Loucy (cell line): ENCODE data around the gene KANSL1.

Experiments used
- H2AFZ ChIP-seq: fragments of 200-600 bp; sonication (generic); 2 replicates; pipeline ENCODE4 v1.6.0; 2016; ENCODE audit warnings: antibody characterized with exemption, mild to moderate bottlenecking, low read length, moderate library complexity
- H3F3A ChIP-seq: fragments of 200-600 bp; 2 replicates; pipeline ENCODE4 v1.6.0; 2016; ENCODE audit warnings: antibody characterized with exemption, low read depth, mild to moderate bottlenecking
- H3K27me3 ChIP-seq: fragments of 200-600 bp; sonication (generic); 2 replicates; pipeline ENCODE4 v1.6.1; 2014; ENCODE audit warnings: low read length, mild to moderate bottlenecking; ENCODE audit not compliant: insufficient read depth, poor library complexity, severe bottlenecking
- H3K36me3 ChIP-seq: fragments of 200-600 bp; sonication (generic); 2 replicates; pipeline ENCODE4 v1.6.1; 2016; ENCODE audit warnings: low read length; ENCODE audit not compliant: insufficient read depth
- H3K4me1 ChIP-seq: fragments of 200-600 bp; sonication (generic); 2 replicates; pipeline ENCODE4 v1.5.1; 2014; ENCODE audit warnings: low read length, mild to moderate bottlenecking; ENCODE audit not compliant: insufficient read depth, poor library complexity, severe bottlenecking
- H3K4me2 ChIP-seq: fragments of 200-600 bp; sonication (generic); 2 replicates; pipeline ENCODE4 v1.6.0; 2014; ENCODE audit warnings: antibody characterized with exemption, low read length, low read depth, mild to moderate bottlenecking; ENCODE audit not compliant: poor library complexity, severe bottlenecking
- H3K4me3 ChIP-seq: fragments of 200-600 bp; sonication (generic); 2 replicates; pipeline ENCODE4 v1.5.1; 2014; ENCODE audit warnings: low read length, mild to moderate bottlenecking, mixed read lengths; ENCODE audit not compliant: poor library complexity, severe bottlenecking
- H3K79me2 ChIP-seq: fragments of 200-600 bp; sonication (generic); 2 replicates; pipeline ENCODE4 v1.6.1; 2014; ENCODE audit warnings: low read length; ENCODE audit not compliant: insufficient read depth
- H3K9ac ChIP-seq: fragments of 200-600 bp; sonication (generic); 2 replicates; pipeline ENCODE4 v1.6.0; 2014; ENCODE audit warnings: mild to moderate bottlenecking, low read depth, low read length, moderate library complexity; ENCODE audit not compliant: poor library complexity, severe bottlenecking
- H3K9me2 ChIP-seq: fragments of 200-600 bp; sonication (generic); replicated peaks from 2 replicates; pipeline ENCODE4 v1.6.1; 2016; ENCODE audit warnings: low read depth, low read length, mixed read lengths
- H3K9me3 ChIP-seq: fragments of 200-600 bp; sonication (generic); 2 replicates; pipeline ENCODE4 v1.6.1; 2014; ENCODE audit warnings: mild to moderate bottlenecking, antibody characterized with exemption, low read length, low read depth; ENCODE audit not compliant: insufficient read depth
- H4K20me1 ChIP-seq: fragments of 200-600 bp; sonication (generic); 2 replicates; pipeline ENCODE4 v1.6.0; 2014; ENCODE audit warnings: antibody characterized with exemption, low read length, mild to moderate bottlenecking; ENCODE audit not compliant: insufficient read depth, poor library complexity, severe bottlenecking
- EZH2phosphoT487 ChIP-seq: fragments of 200-600 bp; IDR thresholded peaks from 2 replicates; pipeline ENCODE4 v1.6.1; 2018; ENCODE audit warnings: antibody characterized with exemption, mild to moderate bottlenecking, moderate library complexity, borderline replicate concordance
- TF ChIP-seq, protein P1 (sequence below): fragments of 200-600 bp; sonication (generic); conservative IDR thresholded peaks from 2 replicates; pipeline ENCODE4 v1.5.1; 2014; ENCODE audit warnings: mild to moderate bottlenecking, antibody characterized with exemption, low read length

The KANSL1 gene

DNA sequence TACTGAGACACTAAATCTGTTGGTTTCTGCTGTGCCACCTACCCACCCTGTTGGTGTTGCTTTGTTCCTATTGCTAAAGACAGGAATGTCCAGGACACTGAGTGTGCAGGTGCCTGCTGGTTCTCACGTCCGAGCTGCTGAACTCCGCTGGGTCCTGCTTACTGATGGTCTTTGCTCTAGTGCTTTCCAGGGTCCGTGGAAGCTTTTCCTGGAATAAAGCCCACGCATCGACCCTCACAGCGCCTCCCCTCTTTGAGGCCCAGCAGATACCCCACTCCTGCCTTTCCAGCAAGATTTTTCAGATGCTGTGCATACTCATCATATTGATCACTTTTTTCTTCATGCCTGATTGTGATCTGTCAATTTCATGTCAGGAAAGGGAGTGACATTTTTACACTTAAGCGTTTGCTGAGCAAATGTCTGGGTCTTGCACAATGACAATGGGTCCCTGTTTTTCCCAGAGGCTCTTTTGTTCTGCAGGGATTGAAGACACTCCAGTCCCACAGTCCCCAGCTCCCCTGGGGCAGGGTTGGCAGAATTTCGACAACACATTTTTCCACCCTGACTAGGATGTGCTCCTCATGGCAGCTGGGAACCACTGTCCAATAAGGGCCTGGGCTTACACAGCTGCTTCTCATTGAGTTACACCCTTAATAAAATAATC lies 179.6 kb downstream of the KANSL1 start:
- H3F3A ChIP-seq, result no peaks in the 10 kb centered on the region
- H3K27me3 ChIP-seq, result no peaks in the 10 kb centered on the region
- H3K4me2 ChIP-seq, result no peak overlapping the region
- H3K79me2 ChIP-seq, result no peaks in the 10 kb centered on the region
- H3K9ac ChIP-seq, result no peak overlapping the region
- H4K20me1 ChIP-seq, result no peaks in the 10 kb centered on the region
- no peak for TF ChIP-seq EZH2phosphoT487
- TF ChIP-seq, protein P1, sequence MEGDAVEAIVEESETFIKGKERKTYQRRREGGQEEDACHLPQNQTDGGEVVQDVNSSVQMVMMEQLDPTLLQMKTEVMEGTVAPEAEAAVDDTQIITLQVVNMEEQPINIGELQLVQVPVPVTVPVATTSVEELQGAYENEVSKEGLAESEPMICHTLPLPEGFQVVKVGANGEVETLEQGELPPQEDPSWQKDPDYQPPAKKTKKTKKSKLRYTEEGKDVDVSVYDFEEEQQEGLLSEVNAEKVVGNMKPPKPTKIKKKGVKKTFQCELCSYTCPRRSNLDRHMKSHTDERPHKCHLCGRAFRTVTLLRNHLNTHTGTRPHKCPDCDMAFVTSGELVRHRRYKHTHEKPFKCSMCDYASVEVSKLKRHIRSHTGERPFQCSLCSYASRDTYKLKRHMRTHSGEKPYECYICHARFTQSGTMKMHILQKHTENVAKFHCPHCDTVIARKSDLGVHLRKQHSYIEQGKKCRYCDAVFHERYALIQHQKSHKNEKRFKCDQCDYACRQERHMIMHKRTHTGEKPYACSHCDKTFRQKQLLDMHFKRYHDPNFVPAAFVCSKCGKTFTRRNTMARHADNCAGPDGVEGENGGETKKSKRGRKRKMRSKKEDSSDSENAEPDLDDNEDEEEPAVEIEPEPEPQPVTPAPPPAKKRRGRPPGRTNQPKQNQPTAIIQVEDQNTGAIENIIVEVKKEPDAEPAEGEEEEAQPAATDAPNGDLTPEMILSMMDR, result no peak
- H3K36me3 ChIP-seq, result no peaks in the 10 kb centered on the region
- no peak overlapping the region for H3K4me3 ChIP-seq
- H2AFZ ChIP-seq, result no peak overlapping the region
- no peaks in the 10 kb centered on the region for H3K4me1 ChIP-seq
- H3K9me3 ChIP-seq, result no peaks in the 10 kb centered on the region
- no peaks in the 10 kb centered on the region for H3K9me2 ChIP-seq

DNA sequence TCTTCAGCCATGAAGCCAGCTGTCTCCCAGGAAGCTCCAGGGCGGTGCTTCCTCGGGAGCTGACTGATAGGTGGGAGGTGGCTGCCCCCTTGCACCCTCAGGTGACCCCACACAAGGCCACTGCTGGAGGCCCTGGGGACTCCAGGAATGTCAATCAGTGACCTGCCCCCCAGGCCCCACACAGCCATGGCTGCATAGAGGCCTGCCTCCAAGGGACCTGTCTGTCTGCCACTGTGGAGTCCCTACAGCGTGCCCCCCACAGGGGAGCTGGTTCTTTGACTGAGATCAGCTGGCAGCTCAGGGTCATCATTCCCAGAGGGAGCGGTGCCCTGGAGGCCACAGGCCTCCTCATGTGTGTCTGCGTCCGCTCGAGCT lies 180.1 kb downstream of the KANSL1 start:
- Histone ChIP-seq H3K9me2 (no peaks in the 10 kb centered on the region), H3K36me3 (no peaks in the 10 kb centered on the region), H3K27me3 (no peaks in the 10 kb centered on the region), H3K4me2 (no peak overlapping the region), H4K20me1 (no peaks in the 10 kb centered on the region), H3F3A (no peaks in the 10 kb centered on the region), H3K4me1 (no peaks in the 10 kb centered on the region), H3K79me2 (no peaks in the 10 kb centered on the region), H2AFZ (no peak overlapping the region), H3K9me3 (no peaks in the 10 kb centered on the region), H3K4me3 (no peak overlapping the region), H3K9ac (no peak overlapping the region)
- no peak for TF ChIP-seq EZH2phosphoT487
- TF ChIP-seq, protein P1, result no peak

DNA sequence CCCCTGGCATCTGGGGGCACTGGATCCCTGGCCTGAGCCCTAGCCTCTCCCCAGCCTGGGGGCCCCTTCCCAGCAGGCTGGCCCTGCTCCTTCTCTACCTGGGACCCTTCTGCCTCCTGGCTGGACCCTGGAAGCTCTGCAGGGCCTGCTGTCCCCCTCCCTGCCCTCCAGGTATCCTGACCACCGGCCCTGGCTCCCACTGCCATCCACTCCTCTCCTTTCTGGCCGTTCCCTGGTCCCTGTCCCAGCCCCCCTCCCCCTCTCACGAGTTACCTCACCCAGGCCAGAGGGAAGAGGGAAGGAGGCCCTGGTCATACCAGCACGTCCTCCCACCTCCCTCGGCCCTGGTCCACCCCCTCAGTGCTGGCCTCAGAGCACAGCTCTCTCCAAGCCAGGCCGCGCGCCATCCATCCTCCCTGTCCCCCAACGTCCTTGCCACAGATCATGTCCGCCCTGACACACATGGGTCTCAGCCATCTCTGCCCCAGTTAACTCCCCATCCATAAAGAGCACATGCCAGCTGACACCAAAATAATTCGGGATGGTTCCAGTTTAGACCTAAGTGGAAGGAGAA lies 180.6 kb downstream of the KANSL1 start:
- no peaks in the 10 kb centered on the region for H3K4me1 ChIP-seq
- H3K79me2 ChIP-seq, result no peaks in the 10 kb centered on the region
- no peaks in the 10 kb centered on the region for H4K20me1 ChIP-seq
- H3F3A ChIP-seq, result no peaks in the 10 kb centered on the region
- no peaks in the 10 kb centered on the region for H3K36me3 ChIP-seq
- no peak overlapping the region for H2AFZ ChIP-seq
- no peak overlapping the region for H3K4me3 ChIP-seq
- no peaks in the 10 kb centered on the region for H3K9me2 ChIP-seq
- TF ChIP-seq, protein P1, result no peak
- TF ChIP-seq EZH2phosphoT487, result no peak
- H3K9ac ChIP-seq, result no peak overlapping the region
- H3K4me2 ChIP-seq, result no peak overlapping the region
- no peaks in the 10 kb centered on the region for H3K27me3 ChIP-seq
- H3K9me3 ChIP-seq, result no peaks in the 10 kb centered on the region
